Activated CD8-positive, alpha-beta memory T cell treated with anti-CD3 and anti-CD28 coated beads for 48 hours (primary cell): ENCODE data around the gene MAGI2.
"Not testable (repeated sequence)": the region's sequence is repeated elsewhere in the genome, so short reads cannot be mapped to it uniquely, and the experiment has no call there.

Experiments
- DNase-seq, 3 experiments: peaks; one replicate each; pipeline ENCODE4 v3.0.0-alpha.2; 2020; ENCODE audit warnings: low read depth in 2 of 3, low spot score in 2 of 3

MAGI2 gene

DNA sequence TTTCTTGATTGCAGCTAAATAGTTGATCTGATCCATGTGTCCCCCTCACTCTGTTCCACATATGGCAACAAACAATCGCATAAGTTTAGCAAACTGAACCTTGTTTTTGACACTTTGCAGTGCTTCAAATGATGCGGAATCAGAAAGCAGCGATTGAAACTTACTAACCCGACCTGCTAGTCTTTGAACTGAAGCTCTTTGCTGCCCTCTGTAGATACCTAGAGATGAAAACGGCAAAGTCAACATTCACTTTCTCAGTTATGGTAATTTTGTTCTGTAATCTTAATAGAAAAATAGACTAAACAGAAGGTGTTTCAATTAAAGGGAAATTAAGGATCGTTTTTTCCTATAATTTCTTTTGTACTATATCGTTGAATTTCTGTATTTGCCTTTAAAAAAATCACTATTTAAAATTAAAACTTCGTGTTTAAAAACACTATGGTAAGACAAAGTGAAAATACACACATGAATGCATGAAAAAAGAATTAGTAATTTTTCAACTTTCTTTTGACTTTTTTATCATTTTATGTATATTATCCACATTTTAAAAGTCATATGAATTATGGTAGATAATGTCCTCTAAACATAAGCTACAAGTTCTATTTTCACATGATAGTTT is 276.5 kb downstream of the MAGI2 start:
- DNase-seq = no peak

DNA sequence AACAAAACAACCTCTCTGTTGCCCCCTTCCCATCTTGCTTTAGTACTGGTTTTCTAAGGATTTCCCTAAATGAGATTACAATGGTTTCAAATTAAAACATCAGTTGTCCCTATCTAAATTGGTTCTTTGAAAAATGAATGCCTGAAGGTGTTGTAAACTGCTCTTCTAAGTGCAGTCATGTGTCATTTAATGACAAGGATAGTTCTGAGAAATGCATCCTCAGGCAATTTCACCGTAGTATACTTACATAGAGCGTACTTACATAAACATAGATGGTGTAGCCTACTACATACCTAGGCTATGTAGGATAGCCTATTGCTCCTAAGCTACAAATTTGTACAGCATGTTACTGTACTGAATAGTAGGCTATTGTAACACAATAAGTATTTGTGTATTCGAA is 278.1 kb downstream of the MAGI2 start:
- DNase-seq = no peak

DNA sequence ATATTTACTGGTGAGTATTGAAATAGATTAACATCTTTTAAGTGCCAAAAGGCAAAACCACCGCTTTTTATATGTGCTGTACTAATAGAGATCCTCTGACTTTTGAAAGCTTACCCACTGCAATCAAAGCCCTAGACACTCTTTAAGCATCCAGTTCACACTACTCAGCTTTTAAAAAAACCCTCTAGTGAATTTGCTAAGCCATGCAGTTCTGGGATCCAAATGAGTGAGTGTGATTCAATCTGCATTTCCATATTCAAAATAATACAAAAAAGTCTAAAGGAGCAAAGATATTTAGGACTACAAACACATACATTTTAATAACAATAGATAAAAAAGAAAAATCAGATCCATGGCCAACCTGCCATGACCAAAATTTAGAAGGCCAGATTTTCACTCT is 288.2 kb downstream of the MAGI2 start:
- no peak for DNase-seq

DNA sequence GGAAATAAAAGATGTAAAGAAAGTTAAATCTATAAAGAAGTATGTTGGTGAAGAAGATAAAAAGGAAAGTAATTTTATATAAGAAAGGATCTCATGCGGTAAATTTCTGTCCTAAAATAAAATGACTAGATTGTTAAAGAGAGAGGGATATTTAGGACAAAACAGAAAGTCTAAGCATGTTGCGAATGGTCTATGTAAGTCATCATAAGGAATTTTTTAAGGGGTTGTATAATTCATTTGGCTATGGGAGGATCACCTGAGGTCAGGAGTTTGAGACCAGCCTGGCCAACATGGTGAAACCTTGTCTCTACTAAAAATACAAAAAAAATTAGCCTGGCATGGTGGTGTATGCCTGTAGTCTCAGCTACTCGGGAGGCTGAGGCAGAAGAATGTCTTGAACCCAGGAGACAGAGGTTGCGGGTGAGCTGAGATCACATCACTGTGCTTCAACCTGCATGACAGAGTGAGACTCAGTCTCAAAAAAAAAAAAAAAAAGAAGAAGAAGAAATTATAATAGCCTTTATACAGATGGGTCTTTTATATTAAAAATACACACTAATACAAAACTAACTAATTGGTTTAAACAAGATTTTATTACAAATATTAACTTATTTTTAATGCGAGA is 294.3 kb downstream of the MAGI2 start:
- DNase-seq = no peak

DNA sequence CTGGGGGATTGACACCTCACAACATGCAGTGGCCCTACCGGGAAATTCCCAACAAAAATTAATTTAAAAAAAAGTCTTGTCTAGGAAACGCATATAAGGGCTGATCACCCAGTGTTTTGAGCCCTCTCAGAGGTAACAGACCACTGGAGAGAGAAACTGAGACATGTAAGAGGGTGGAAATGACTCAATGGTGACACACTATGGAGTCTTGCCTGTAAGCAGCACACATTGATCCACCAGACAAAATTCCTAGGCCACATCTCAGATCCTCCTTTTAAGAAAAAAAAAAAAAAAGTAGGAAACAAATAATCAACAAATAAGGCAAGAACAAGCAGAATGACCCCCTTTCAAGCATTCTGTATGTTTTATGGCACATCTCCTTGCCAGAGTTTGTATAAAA is 296.2 kb downstream of the MAGI2 start:
- no peak for DNase-seq

DNA sequence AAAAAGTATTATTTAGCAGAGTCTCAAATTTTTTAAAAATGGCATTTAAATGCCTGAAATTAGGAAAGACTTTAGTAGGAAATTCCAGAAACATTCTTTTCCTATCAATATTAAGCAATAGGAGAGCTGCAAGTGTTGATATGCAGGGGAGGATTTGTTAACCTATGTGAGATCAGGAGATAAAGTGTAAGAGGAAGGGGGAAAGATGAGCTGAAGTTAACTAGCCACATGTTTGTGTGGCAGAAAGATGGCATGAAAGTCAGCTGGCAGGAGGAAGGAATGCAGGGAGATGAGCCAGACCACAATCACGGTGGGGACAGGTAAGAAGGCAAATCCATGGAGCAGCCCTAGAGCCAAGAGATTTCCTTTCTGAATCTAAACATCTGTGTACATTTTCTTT is 303.6 kb downstream of the MAGI2 start:
- no peak for DNase-seq

DNA sequence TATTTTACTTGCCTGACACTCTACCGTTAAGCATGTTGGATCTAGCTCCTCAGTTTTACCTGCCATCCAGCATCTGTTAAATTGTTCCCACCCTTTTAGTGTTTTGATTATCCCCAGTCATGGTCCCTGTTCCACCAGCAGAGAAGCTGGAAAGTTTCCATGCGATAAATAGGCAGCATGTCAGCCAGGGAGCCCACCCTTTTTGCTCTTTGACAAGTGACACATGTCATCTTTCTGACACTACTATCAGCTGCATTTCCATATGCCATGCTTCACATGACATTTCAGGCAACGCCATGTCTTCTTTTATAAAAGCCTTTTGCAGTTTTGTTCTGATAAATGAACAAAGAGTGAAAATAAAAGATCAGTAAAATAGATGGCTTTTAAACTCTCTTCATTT is 310.8 kb downstream of the MAGI2 start:
- no peak for DNase-seq

DNA sequence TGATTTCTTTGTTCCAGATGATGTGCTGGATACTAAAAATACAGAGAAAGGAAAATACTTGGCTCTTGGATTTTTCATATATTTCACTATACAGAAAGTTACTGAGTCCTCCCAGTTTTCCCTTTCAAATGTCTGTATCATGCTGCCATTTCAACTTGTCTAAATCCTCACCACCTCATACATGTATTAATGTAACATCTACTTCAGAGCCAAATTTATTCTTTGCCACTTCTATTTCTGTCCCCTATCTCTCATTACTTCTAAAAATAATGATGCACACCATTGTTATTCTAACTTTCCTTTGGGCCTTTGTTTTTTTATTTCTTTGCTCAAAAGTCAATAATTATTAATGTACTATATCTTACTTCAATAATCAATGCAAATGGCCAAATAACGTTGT is 312.2 kb downstream of the MAGI2 start:
- DNase-seq = no peak

DNA sequence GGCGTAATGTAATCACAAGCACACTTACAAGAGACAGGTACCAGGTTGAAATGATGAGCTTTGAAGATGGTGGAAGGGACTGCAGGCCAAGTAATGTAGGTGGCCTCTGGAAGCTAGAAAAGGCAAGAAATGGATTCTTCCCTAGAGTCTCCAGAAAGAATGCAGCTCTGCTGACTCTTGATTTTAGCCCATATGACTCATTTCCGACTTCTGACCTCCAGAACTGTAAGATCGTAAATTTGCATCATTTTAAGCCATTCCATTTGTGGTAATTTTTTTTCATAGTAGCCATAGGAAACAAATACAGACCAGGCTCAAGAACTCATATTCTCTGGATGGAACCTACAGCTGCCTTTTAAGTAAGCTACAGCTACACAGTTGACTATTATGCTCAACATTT is 315.5 kb downstream of the MAGI2 start:
- no peak for DNase-seq

DNA sequence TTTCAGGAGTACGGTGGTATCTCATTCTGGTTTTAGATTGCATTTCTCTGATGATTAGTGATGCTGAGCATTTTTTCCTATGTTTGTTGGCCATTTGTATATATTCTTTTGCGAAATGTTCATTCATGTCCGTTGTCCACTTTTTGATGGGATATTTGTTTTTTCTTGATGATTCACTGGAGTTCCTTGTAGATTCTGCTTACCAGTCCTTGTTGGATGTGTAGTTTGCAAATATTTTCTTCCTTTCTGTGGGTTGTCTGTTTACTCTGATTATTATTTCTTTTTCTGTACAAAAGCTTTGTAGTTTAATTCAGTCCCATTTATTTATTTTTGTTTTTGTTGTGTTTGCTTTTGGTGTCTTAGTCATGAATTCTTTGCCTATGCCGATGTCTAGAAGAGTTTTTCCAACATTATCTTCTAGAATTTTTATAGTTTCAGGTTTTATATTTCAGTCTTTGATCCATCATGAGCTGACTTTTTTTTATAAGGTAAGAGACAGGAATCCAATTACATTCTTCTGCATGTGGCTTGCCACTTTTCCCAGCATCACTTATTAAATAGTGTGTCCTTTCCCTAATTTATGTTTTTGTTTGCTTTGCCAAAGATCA is 320.5 kb downstream of the MAGI2 start:
- DNase-seq = no peak

DNA sequence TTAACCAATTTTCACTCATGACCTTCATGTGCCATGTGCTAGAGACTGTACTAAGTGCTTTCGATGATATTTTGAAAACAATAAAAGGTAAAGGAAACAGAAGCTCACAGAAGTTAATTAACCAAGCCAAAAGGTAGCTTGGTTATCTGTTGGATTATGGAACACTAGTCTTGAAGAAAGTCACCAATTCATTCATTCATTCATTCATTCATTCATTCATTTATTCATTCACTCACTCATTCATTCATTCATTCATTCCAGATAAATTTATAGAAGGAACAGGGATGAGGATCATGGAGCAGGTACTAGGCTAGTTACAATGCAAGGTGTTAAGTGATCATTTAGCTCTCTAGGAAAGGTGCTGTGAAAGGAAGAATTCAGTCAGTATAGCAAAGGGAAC is 322.8 kb downstream of the MAGI2 start:
- no peak for DNase-seq

DNA sequence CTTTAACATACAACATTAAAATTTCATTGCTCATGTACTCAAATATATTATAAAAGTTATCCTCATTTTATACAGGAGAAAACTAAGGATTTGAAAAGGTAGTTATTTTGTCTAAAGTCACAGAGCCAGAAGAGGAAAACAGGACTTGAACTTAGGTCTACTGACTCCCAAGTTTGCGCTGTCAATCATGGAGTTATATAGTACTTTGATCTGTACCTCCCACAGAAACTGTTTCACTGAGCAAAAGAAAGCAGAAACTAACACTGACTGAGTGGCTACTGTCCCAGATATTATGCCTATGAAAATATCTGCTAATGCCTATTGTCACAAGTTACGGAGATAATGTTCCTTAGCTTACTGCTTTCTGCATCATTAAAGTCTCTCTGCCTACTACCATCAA is 329.1 kb downstream of the MAGI2 start:
- no peak for DNase-seq

DNA sequence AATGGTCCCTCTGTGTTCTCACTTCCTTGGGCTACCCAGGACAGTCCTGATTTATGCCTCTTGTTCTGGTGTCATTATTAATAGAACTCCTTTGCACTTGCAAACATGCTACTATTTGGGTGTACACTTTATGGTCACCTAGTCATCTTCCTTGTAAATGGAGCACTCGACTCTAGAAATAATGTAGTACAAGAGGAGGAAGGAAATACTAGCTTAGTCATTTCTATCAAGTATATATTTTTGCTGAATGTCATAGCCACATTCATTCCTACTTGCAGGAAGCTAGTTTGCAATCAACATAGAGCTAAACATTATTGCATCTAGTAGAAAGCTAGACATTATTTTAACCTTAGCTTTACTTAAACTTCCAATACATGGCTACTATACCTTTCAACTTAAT is 335.3 kb downstream of the MAGI2 start:
- DNase-seq = no peak

DNA sequence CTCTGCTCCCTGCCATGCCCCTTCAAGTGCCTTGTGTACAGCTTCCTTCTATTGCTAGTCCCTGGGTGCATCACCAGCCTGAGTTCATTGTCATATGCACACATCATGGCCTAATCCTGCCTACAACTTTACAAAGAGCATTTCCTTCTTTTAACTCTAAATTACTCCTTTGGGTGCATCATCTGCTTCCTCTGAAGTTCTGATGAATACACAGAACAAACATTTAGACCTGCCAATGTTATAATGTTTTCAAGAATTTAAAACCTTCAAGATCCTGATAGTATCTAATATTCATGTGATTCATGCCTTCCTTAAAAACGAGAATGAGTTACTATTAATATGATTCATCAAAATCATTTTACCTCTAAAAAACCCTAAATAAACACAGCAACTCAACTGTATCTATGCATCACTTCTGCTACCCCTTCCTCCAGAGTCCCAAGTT is 357.1 kb downstream of the MAGI2 start:
- DNase-seq = no peak

DNA sequence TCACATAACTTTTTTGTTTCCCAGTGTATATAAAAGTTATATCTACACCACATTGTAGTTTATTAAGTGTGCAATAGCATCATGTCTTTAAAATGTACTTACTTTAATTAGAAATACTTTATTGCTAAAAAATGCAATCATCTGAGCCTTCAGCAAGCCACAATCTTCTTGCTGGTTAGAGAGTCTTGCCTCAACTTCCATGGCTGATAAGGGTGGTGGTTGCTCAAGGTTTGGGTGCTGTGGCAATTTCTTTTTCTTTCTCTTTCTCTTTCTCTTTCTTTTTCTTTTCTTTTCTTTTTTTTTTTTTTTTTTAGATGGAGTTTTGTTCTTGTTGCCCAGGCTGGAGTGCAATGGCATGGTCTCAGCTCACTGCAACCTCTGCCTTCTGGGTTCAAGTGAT is 360.0 kb downstream of the MAGI2 start:
- DNase-seq = no peak

DNA sequence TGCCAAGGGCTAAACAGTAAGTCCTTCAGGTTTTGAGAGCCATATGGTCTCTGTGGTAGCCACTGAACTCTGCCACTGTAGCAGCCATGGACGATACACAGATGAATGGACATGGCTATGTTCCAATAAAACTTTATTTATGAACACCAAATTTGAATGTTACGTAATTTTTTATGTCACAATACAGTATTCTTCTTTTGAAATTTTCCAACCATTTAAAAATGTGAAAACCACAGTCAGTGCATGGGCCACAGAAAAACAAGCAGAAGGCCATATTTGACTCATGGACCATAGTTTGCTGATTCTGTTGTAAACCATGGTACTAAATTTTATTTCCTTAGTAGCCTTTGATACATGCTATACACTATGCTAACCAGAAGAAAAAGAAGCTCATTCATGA is 361.8 kb downstream of the MAGI2 start:
- DNase-seq = no peak

DNA sequence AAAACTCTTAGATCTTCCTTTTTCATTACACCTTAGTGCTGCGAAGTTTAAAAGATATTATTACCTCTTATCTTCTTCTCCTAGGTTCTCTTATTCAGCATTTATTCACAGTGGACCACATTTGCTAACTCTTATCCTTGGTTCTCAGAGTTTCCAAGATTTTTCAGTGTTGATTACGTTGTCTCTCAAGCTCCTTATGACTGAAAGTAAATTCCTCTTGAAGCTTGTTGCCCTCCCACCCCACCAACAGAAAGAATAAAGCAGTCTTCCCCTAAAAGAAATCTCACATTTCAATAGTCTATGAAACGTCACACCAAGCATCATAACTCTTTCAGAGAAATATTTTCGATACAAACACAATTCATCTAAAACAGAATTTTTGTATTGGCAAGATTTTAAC is 362.5 kb downstream of the MAGI2 start:
- no peak for DNase-seq

DNA sequence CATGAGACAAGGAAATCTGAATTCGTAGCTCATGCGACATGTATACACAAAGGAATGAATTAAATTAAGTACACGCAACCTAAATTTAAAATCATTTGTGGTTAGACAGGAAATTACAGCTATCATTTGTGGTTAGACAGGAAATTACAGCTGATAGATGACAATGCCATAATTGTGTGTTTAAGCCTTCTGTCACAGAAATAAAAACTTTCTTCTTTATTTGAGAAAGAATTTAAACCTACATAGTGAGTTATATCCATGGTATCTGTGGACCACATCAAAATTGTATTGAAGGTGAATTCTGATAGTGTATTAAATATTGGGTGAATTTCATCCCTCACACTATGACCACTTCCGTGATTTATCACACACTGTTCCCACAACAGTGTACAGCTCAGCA is 362.9 kb downstream of the MAGI2 start:
- no peak for DNase-seq

DNA sequence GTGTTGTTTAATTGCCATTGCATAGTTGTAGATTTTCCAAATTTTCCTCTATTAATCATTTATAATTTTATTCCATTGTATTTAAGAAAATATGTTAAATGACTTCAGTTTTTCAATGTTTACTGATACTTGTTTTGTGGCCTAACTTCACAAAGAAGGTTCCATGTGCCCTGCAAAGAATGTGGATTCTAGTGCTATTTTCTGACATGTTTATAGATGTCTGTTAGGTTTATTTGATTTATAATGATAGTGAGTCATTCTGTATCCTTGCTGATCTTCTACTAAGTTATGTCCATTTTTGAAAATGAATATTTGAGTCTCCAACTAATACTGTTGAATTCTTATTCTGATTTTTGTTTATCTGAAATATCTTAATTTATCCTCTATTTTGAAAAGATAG is 369.0 kb downstream of the MAGI2 start:
- no peak for DNase-seq

DNA sequence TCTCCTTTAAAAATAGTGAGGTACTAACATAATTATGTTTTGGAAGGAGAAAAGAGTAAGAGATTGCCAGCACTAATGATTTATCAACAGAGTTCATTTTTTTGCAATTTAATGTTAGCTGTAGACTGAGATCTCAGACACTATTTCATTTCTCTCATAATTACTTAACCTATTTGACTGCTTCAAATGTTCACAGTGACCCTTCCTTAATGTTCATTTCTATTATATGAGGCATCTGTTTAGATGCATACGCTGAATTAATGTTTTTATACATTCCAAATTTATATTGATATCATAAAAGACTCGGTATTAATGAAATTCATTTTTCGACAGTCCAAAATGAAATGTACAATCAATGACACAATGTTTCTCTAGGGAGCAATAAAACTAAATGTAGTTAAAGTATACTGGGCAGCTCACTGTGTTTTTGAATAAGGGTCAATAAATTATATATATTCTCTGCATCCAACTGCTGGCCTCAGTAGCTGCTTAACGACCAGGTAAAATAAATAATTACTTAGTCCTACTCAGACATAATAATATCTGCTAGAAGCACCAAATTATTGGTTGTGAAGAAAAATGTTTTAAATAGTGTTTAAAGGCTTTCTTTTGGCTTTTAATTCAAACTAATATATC is 373.4 kb downstream of the MAGI2 start:
- no peak for DNase-seq

DNA sequence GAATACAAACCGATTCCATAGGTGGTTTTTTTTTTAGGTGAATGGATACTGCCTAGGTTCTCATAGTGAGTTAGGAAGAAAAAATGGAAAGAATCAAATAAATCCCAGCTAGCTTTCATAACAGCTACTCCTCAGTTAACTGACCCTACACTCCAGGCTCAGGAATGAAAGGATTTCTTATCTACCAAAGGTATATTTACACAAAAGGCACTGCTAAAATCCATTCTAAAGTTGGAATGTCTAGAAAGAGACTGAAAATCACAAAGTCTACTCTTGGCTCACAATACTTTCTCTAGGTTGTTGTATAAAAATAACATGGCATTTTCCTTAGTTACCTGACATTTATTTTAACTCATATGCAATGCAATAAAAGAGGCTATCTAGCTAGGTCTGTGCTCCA is 375.2 kb downstream of the MAGI2 start:
- DNase-seq = no peak

DNA sequence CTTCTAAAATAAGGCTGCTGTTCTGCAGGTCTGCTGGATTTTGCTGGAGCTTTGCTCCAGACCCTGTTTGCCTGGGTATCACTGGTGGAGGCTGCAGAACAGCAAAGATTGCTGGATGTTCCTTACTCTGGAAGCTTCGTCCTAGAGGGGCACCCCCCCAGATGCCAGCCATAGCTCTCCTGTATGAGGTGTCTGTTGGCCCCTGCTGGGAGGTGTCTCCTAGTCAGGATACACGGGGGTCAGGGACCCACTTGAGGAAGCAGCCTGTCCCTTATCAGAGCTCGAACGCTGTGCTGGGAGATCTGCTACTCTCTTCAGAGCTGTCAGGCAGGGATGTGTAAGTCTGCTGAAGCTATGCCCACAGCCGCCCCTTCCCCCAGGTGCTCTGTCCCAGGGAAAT is 382.3 kb downstream of the MAGI2 start:
- not testable (repeated sequence) for DNase-seq
